K562 (cell line): ENCODE measurements around the gene PTPRB. TPM values are rescaled to one million over a fixed set of nuclear protein-coding genes. Genes with fewer than 3 reads are reported as not detected.
A peak's percentile ranks its signal among the peaks of the same experiment; 100 is the strongest.

Source experiments
- ARID1B ChIP-seq: fragments of 450-650 bp; IDR thresholded peaks from 2 replicates; pipeline ENCODE4 v1.6.1; 2016; ENCODE audit warnings: antibody characterized with exemption, mild to moderate bottlenecking, inconsistent platforms
- BMI1 ChIP-seq: fragments of 150-350 bp; IDR thresholded peaks from 2 replicates; pipeline ENCODE4 v1.6.1; 2014; ENCODE audit warnings: low read length
- CBX5 ChIP-seq: IDR thresholded peaks from 2 replicates; pipeline ENCODE4 v1.6.1; 2014; ENCODE audit warnings: low read depth, borderline replicate concordance
- DPF2 ChIP-seq: fragments of 450-650 bp; IDR thresholded peaks from 2 replicates; pipeline ENCODE4 v1.6.1; 2016
- EHMT2 ChIP-seq: fragments of 450-650 bp; IDR thresholded peaks from 2 replicates; pipeline ENCODE4 v1.6.1; 2018; ENCODE audit warnings: antibody characterized with exemption
- ELF2 ChIP-seq: fragments of 250-450 bp; sonication (Bioruptor Pico); IDR thresholded peaks from 2 replicates; pipeline ENCODE4 v1.5.0; 2021; ENCODE audit warnings: mild to moderate bottlenecking
- ETV6 ChIP-seq, 3 experiments: fragments of 150-350 bp in 1 of 3; sonication (generic) in 1 of 3; formaldehyde crosslinking in 1 of 3; IDR thresholded peaks; 2 replicates each; pipeline versions ENCODE4 v1.6.1 to v1.8.0; 2014 to 2022; ENCODE audit warnings: borderline replicate concordance in 2 of 3, low read depth in 2 of 3, antibody characterized with exemption in 1 of 3, low read length in 1 of 3, mild to moderate bottlenecking in 1 of 3, missing genetic modification reagents in 1 of 3
- FOXA1 ChIP-seq: fragments of 450-650 bp; IDR thresholded peaks from 2 replicates; pipeline ENCODE4 v1.6.1; 2016; ENCODE audit warnings: mild to moderate bottlenecking, borderline replicate concordance
- FOXO4 ChIP-seq: fragments of 450-650 bp; formaldehyde crosslinking; IDR thresholded peaks from 2 replicates; pipeline ENCODE4 v1.4.0; 2020; ENCODE audit warnings: mild to moderate bottlenecking, moderate library complexity
- HBP1 ChIP-seq: fragments of 450-650 bp; formaldehyde crosslinking; IDR thresholded peaks from 2 replicates; pipeline ENCODE4 v1.4.0; 2022; ENCODE audit warnings: missing genetic modification characterization
- HMGN3 ChIP-seq: IDR thresholded peaks from 2 replicates; pipeline ENCODE4 v1.6.1; 2011; ENCODE audit warnings: borderline replicate concordance, low read depth, mild to moderate bottlenecking, mixed read lengths, low read length; ENCODE audit not compliant: insufficient read length; ENCODE audit errors: extremely low read depth
- MAZ ChIP-seq, 2 experiments: fragments of 450-650 bp in 1 of 2; sonication (generic) in 1 of 2; formaldehyde crosslinking; IDR thresholded peaks in 1 of 2; conservative IDR thresholded peaks in 1 of 2; 2 replicates each; pipeline versions ENCODE4 v1.4.0 to v1.5.0; 2020; ENCODE audit warnings: mild to moderate bottlenecking in 1 of 2, missing genetic modification reagents in 1 of 2
- MBD1 ChIP-seq: fragments of 250-450 bp; sonication (Bioruptor Pico); IDR thresholded peaks from 2 replicates; pipeline ENCODE4 v1.8.0; 2022; ENCODE audit warnings: inconsistent platforms
- MIER1 ChIP-seq: fragments of 450-650 bp; IDR thresholded peaks from 2 replicates; pipeline ENCODE4 v1.6.1; 2016; ENCODE audit warnings: antibody characterized with exemption, mild to moderate bottlenecking, low read depth
- MYC ChIP-seq, 2 experiments: fragments of 250-450 bp in 1 of 2; sonication (Bioruptor Pico) in 1 of 2; IDR thresholded peaks; 2 replicates each; pipeline versions ENCODE4 v1.5.1 to v1.6.1; 2012 to 2021; ENCODE audit warnings: low read depth in 2 of 2, borderline replicate concordance in 1 of 2, improper control_type of control experiment in 1 of 2, low read length in 1 of 2, mild to moderate bottlenecking in 1 of 2, moderate library complexity in 1 of 2
- MYNN ChIP-seq, 2 experiments: sonication (generic); formaldehyde crosslinking in 1 of 2; IDR thresholded peaks; 2 replicates each; pipeline versions ENCODE4 v1.5.0 to v1.6.1; 2016 to 2020; ENCODE audit warnings: antibody characterized with exemption in 1 of 2, missing genetic modification reagents in 1 of 2
- NCOR1 ChIP-seq: fragments of 450-650 bp; IDR thresholded peaks from 2 replicates; pipeline ENCODE4 v1.6.1; 2016; ENCODE audit warnings: mild to moderate bottlenecking, moderate library complexity
- NELFE ChIP-seq: IDR thresholded peaks from 2 replicates; pipeline ENCODE4 v1.6.1; 2011; ENCODE audit warnings: mild to moderate bottlenecking; ENCODE audit not compliant: insufficient read depth, insufficient read length
- OTX1 ChIP-seq: fragments of 450-650 bp; formaldehyde crosslinking; IDR thresholded peaks from 2 replicates; pipeline ENCODE4 v1.4.0; 2022; ENCODE audit warnings: mild to moderate bottlenecking
- UBTF ChIP-seq, 2 experiments: IDR thresholded peaks; 2 replicates each; pipeline ENCODE4 v1.6.1; 2012; ENCODE audit warnings: improper control_type of control experiment in 2 of 2, low read depth in 2 of 2, low read length in 2 of 2, borderline replicate concordance in 1 of 2
- polyA plus RNA-seq, 8 experiments: library from polyadenylated mRNA; depleted of rRNA in 4 of 8; stranded (reverse) in 5 of 8; unstranded in 3 of 8; fragments of >200 nt; fragmentation: Nextera tagmentation in 2 of 8; fragmentation: Illumina TruSeq in 1 of 8; extraction: Ambion mirVana in 2 of 8; extraction: Trizol in 1 of 8; gene quantifications; 2 replicates each; pipeline versions ENCODE4 v1.2.1 to v1.2.3, GENCODE V29; 2011 to 2014; ENCODE audit warnings: inconsistent platforms in 1 of 8, missing spikeins in 1 of 8
- total RNA-seq, 7 experiments: library from RNA; depleted of rRNA in 6 of 7; stranded (reverse); fragments of >200 nt in 6 of 7; fragmentation: Illumina TruSeq in 2 of 7; extraction: Trizol in 2 of 7; gene quantifications; 2 replicates each; pipeline versions ENCODE4 v1.2.1 to v1.2.3, GENCODE V29; 2011 to 2021; ENCODE audit warnings: low replicate concordance in 1 of 7

Gene PTPRB
- total and polyA plus RNA-seq, 9 of the 15 experiments (the other 6 are each of a cell fraction or from before 2014, with no cell fraction given), result 0.46 to 5.9 (median 3.1) TPM

GRCh38 chr12:70609739-70610491 lies 27.3 kb downstream of the PTPRB start (continued):
- TF ChIP-seq MBD1 (CRISPR knock-in tag) (no peak), FOXA1 (no peak), HBP1 (0 out of 2 replicates have a peak, but pooled peaks have one; percentile 41), DPF2 (no peak), BMI1 (no peak), NCOR1 (no peak), NELFE (no peak), MYC (IDR thresholded peaks at IDR 0.05; ENCODE audit: low read depth, low read length) (0 out of 2 replicates have a peak, but pooled peaks have one; percentile 21), MYC (CRISPR knock-in tag; IDR thresholded peaks at IDR 0.05; ENCODE audit: borderline replicate concordance, low read depth) (no peak), MAZ (CRISPR knock-in tag; conservative IDR thresholded peaks at IDR 0.05 in 1 of 2, IDR thresholded peaks at IDR 0.05 in 1 of 2) (peak; percentile 31 to 33; a peak in 1 of 4 replicates), UBTF (IDR thresholded peaks at IDR 0.05; ENCODE audit: borderline replicate concordance in 1 of 2, low read depth in 2 of 2, low read length in 2 of 2) (peak; percentile 34 to 67; a peak in 1 of 4 replicates), OTX1 (CRISPR knock-in tag) (no peak), MIER1 (no peak), ARID1B (no peak), CBX5 (no peak), MYNN (IDR thresholded peaks at IDR 0.05) (no peak), MYNN (CRISPR knock-in tag; IDR thresholded peaks at IDR 0.05) (no peak), EHMT2 (no peak), ELF2 (CRISPR knock-in tag) (0 out of 2 replicates have a peak, but pooled peaks have one; percentile 55), ETV6 (IDR thresholded peaks at IDR 0.05; ENCODE audit: borderline replicate concordance in 1 of 2, low read depth in 2 of 2, low read length in 1 of 2) (peak in 1 of 2 experiments; percentile 23; a peak in 1 of 4 replicates), ETV6 (CRISPR knock-in tag; IDR thresholded peaks at IDR 0.05; ENCODE audit: borderline replicate concordance) (no peak), FOXO4 (CRISPR knock-in tag) (no peak), HMGN3 (peak; percentile 53)
